ENCODE data around the gene HBQ1.
A peak's percentile ranks its signal among the peaks of the same experiment; 100 is the strongest.

HBQ1 gene

GRCh38 chr16:180101-180675 is at the start of gene HBQ1:
Gene HBQ1, plus strand, starts transcription at chr16:180459. Its CDS starts 28 bp downstream, at chr16:180487.
- Histone ChIP-seq H3K4me3 (peak within 1 kb of the TSS; percentile 63), H3K27ac (no peak within 1 kb of the TSS)
- no peak for TF ChIP-seq CTCF (IDR thresholded peaks at IDR 0.05)
- no peak for DNase-seq (ENCODE audit: low spot score)

DNA sequence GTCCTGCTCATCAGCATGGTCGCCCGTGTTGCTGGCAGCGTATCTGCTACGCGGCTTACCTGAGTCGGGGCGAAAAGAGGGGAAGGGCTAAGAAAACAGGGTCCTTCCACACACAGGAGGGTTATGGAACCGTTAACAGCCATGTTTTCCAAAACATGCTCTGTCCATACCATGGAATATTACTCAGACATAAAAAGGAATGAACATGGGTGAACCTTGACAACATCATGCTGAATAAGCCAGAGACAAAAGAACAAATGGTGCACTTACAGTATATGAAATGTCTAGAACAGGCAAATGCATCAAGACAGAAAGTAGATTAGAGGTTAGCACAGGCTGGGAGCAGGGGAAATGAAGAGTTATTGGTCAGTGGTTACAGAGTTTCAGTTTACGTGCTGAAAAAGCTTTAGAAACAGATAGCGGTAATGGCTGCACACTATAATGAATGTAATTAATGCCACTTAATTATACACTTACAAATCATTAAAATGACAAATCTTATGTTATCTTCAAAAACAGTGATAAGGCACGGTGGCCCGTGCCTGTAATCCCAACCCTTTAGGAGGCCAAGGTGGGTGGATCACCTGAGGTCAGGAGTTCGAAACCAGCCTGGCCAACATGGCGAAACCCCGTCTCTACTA is 49.6 kb upstream of the HBQ1 start:
- DNase-seq (ENCODE audit: low spot score) = no peak
- TF ChIP-seq CTCF (IDR thresholded peaks at IDR 0.05) = no peak
- Histone ChIP-seq H3K4me3 (no peak overlapping the region), H3K27ac (no peak overlapping the region)

DNA sequence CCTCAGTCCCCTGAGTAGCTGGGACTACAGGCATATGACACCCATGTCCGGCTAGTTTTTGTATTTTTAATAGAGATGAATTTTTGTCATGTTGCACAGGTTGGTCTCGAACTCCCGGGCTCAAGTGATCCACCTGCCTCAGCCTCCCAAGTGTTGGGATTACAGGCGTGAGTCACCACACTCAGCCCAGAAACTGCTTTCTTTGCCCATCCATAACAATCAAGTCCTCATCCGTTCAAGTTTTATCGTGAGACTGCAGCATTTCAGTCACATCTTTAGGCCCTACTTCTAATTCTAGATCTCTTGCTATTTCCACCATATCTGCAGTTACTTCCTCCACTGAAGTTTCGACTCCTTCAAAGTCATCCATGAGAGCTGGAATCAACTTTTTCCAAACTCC is 48.1 kb upstream of the HBQ1 start:
- no peak overlapping the region for H3K4me3 ChIP-seq
- no peak for DNase-seq (ENCODE audit: low spot score)
- no peak overlapping the region for H3K27ac ChIP-seq
- no peak for TF ChIP-seq CTCF (IDR thresholded peaks at IDR 0.05)

DNA sequence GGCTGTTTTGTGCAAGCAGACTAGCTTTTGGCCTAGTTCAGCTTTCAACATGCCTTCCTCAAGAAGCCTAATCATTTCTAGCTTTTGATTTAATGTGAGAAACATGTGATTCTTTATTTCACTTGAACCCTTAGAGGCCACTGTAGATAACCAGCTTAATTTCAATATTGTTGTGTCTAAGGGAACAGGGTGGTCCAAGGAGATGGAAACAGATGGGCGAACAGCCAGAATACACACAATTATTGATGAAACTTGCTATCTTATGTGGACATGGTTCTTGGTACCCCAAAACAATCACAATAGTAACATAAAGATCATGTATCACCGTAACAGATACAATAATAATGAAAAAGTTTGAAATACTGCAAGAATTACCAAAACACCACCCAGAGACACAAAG is 46.5 kb upstream of the HBQ1 start:
- Histone ChIP-seq H3K4me3 (no peak overlapping the region), H3K27ac (no peak overlapping the region)
- TF ChIP-seq CTCF (IDR thresholded peaks at IDR 0.05) = no peak
- DNase-seq (ENCODE audit: low spot score) = no peak

- DNase-seq (ENCODE audit: low spot score) = no peak
- peak overlapping the region; percentile 82 to 93 for H3K27ac ChIP-seq
- peak overlapping the region; percentile 88 for H3K4me3 ChIP-seq
- TF ChIP-seq CTCF (IDR thresholded peaks at IDR 0.05) = no peak
These were observed 42.2 kb upstream of the HBQ1 start for GRCh38 chr16:138049-138417.

GRCh38 chr16:140175-140857 is 39.9 kb upstream of the HBQ1 start:
- DNase-seq (ENCODE audit: low spot score) = no peak

More at GRCh38 chr16:140175-140857, 39.9 kb upstream of the HBQ1 start:
- Histone ChIP-seq H3K4me3 (no peak overlapping the region), H3K27ac (no peak overlapping the region)
- TF ChIP-seq CTCF (IDR thresholded peaks at IDR 0.05) = no peak

All from coronary artery (tissue), 2 donors.